MCF 10A (cell line): Measurements from ENCODE around the gene CCDC106. TPM values are rescaled to one million over a fixed set of nuclear protein-coding genes. Genes with fewer than 3 reads are reported as not detected.

ENCODE experiments used
- BruUV-seq: library from RNA; stranded (reverse); fragments of 400-500 nt; replicated peaks from 2 replicates; lab custom pipeline; 2021; lab: Mats Ljungman, UMichigan
- CTCF ChIA-PET: fragments of 300-600 bp; sonication (Branson Sonifier 250); formaldehyde crosslinking; extraction: SDS; loops from one replicate; lab custom pipeline; 2021; ENCODE audit warnings: antibody characterized with exemption, inconsistent platforms; lab: Yijun Ruan, JAX
- POLR2A ChIA-PET: fragments of 300-600, 350-650 bp; sonication (Branson Sonifier 250); formaldehyde crosslinking; extraction: SDS; loops from one replicate; lab custom pipeline; 2020; ENCODE audit warnings: antibody characterized with exemption, inconsistent platforms; lab: Yijun Ruan, JAX
- DNase-seq: peaks from one replicate; pipeline ENCODE4 v3.0.0-alpha.2; 2018; ENCODE audit not compliant: unreplicated experiment
- H3K27ac Mint-ChIP-seq: one replicate; pipeline ENCODE4 v1.8.0; 2022; ENCODE audit warnings: mild to moderate bottlenecking, low read depth, mixed read lengths; ENCODE audit not compliant: unreplicated experiment
- H3K27me3 Mint-ChIP-seq: one replicate; pipeline ENCODE4 v1.8.0; 2022; ENCODE audit warnings: mixed read lengths; ENCODE audit not compliant: insufficient read depth, unreplicated experiment
- H3K36me3 Mint-ChIP-seq: one replicate; pipeline ENCODE4 v1.8.0; 2022; ENCODE audit warnings: mild to moderate bottlenecking, moderate library complexity, mixed read lengths; ENCODE audit not compliant: insufficient read depth, unreplicated experiment
- H3K4me1 Mint-ChIP-seq: one replicate; pipeline ENCODE4 v1.8.0; 2022; ENCODE audit warnings: mixed read lengths; ENCODE audit not compliant: insufficient read depth, unreplicated experiment
- H3K4me3 Mint-ChIP-seq: one replicate; pipeline ENCODE4 v1.8.0; 2022; ENCODE audit warnings: mild to moderate bottlenecking, moderate library complexity, mixed read lengths; ENCODE audit not compliant: unreplicated experiment
- H3K9me3 Mint-ChIP-seq: one replicate; pipeline ENCODE4 v1.8.0; 2022; ENCODE audit warnings: mixed read lengths; ENCODE audit not compliant: unreplicated experiment
- CTCF ChIP-seq: fragments of 200-600 bp; IDR thresholded peaks from one replicate; pipeline ENCODE4 v1.8.0; 2022; ENCODE audit warnings: antibody characterized with exemption, mild to moderate bottlenecking; ENCODE audit not compliant: unreplicated experiment
- intact Hi-C: fragments of 100-400 bp; cut with micrococcal nuclease; formaldehyde crosslinking; loops from 2 replicates; pipeline ENCODE4 v1.14.1; 2022
- total RNA-seq: library from RNA; stranded (reverse); gene quantifications from 2 replicates; pipeline ENCODE4 v1.2.3, GENCODE V29; 2022

Gene CCDC106
- total RNA-seq, 1 experiment from 2014 or later: 2.5 TPM

- no peak for DNase-seq
- no TSS peak for BruUV-seq
- Mint-ChIP-seq H3K9me3 (no peaks in the 10 kb centered on the region), H3K27ac (no peak overlapping the region), H3K27me3 (no peaks in the 10 kb centered on the region), H3K4me1 (peaks cover 29% of the 10 kb centered on the region), H3K4me3 (peak overlapping the region; percentile 52), H3K36me3 (peaks cover 51% of the 10 kb centered on the region)
- intact Hi-C loops: no loop called here
- ChIA-PET CTCF (interaction anchor here (0.9 kb wide), 1 partner anchor 8 kb away, joined by 3 read pairs; no protein-coding TSS in a partner anchor), POLR2A (no interaction called here)
- TF ChIP-seq CTCF: no peak
Measured at GRCh38 chr19:55659822-55660221, 11.8 kb downstream of the CCDC106 start.

- Mint-ChIP-seq H3K36me3 (peaks cover 47% of the 10 kb centered on the region), H3K27ac (no peak overlapping the region), H3K4me3 (peak overlapping the region; percentile 52), H3K27me3 (no peaks in the 10 kb centered on the region), H3K4me1 (peaks cover 29% of the 10 kb centered on the region), H3K9me3 (no peaks in the 10 kb centered on the region)
- no peak for DNase-seq
- ChIA-PET CTCF (interaction anchor here (0.9 to 1.2 kb wide), 2 partner anchors 8 to 11 kb away, joined by 3 read pairs; no protein-coding TSS in a partner anchor), POLR2A (no interaction called here)
- TF ChIP-seq CTCF: no peak
- intact Hi-C loops: no loop called here
- no TSS peak for BruUV-seq
Measured at GRCh38 chr19:55660404-55660803, 12.4 kb downstream of the CCDC106 start.

GRCh38 chr19:55660991-55661390 is 13.0 kb downstream of the CCDC106 start:
- intact Hi-C loops: no loop called here
- TF ChIP-seq CTCF: no peak
- Mint-ChIP-seq H3K36me3 (peaks cover 50% of the 10 kb centered on the region), H3K27ac (no peak overlapping the region), H3K9me3 (no peaks in the 10 kb centered on the region), H3K27me3 (no peaks in the 10 kb centered on the region), H3K4me3 (no peak overlapping the region), H3K4me1 (peaks cover 27% of the 10 kb centered on the region)
- no TSS peak for BruUV-seq
- no peak for DNase-seq
- CTCF ChIA-PET: interaction anchor here (1.2 kb wide), 1 partner anchor 11 kb away, joined by 3 read pairs; no protein-coding TSS in a partner anchor
- POLR2A ChIA-PET: interaction anchor here (0.6 kb wide), 1 partner anchor 170 kb away, joined by 4 read pairs; no protein-coding TSS in a partner anchor

GRCh38 chr19:55661826-55662225 is 13.8 kb downstream of the CCDC106 start:
- ChIA-PET CTCF (interaction anchor here (1.7 kb wide), 1 partner anchor 10 kb away, joined by 5 read pairs; no protein-coding TSS in a partner anchor), POLR2A (interaction anchor here (0.9 kb wide), 1 partner anchor 10 kb away, joined by 3 read pairs; no protein-coding TSS in a partner anchor)
- no peak for TF ChIP-seq CTCF
- Mint-ChIP-seq H3K27ac (peak overlapping the region; percentile 9), H3K27me3 (no peaks in the 10 kb centered on the region), H3K9me3 (no peaks in the 10 kb centered on the region), H3K4me1 (peaks cover 22% of the 10 kb centered on the region), H3K36me3 (peaks cover 58% of the 10 kb centered on the region), H3K4me3 (no peak overlapping the region)
- DNase-seq: no peak
- intact Hi-C loops: no loop called here
- BruUV-seq: no TSS peak
